Tibial nerve (tissue), 4 donors: ENCODE results near the gene PNMT. TPM values are rescaled to one million over a fixed set of nuclear protein-coding genes. Genes with fewer than 3 reads are reported as not detected.
A peak's percentile ranks its signal among the peaks of the same experiment; 100 is the strongest.

ENCODE experiments used
- DNase-seq, 2 donors: peaks; one replicate each; pipeline ENCODE4 v3.0.0-alpha.2; 2019; ENCODE audit warnings: low spot score in 2 of 2
- H3K27ac ChIP-seq, 4 donors: fragments of 200-600 bp; sonication (generic) in 3 of 4; one replicate each; pipeline ENCODE4 v1.5.1; 2017 to 2019; ENCODE audit warnings: mild to moderate bottlenecking in 1 of 4
- H3K27me3 ChIP-seq, 2 donors: fragments of 200-600 bp; sonication (generic) in 1 of 2; one replicate each; pipeline versions ENCODE4 v1.5.1 to v1.6.0; 2017 to 2019
- H3K36me3 ChIP-seq, 3 donors: fragments of 200-600 bp; sonication (generic); one replicate each; pipeline ENCODE4 v1.5.1; 2018 to 2019
- H3K4me1 ChIP-seq, 4 donors: fragments of 200-600 bp; sonication (generic) in 3 of 4; one replicate each; pipeline ENCODE4 v1.5.1; 2017 to 2019
- H3K4me3 ChIP-seq, 4 donors: fragments of 200-600 bp; sonication (generic) in 3 of 4; one replicate each; pipeline ENCODE4 v1.5.1; 2017 to 2019; ENCODE audit warnings: mild to moderate bottlenecking in 1 of 4, moderate library complexity in 1 of 4
- H3K9me3 ChIP-seq, 4 donors: fragments of 200-600 bp; sonication (generic) in 3 of 4; one replicate each; pipeline ENCODE4 v1.5.1; 2017 to 2019
- CTCF ChIP-seq, 5 experiments: fragments of 200-600 bp in 3 of 5; fragments of 450-650 bp in 2 of 5; sonication (generic) in 3 of 5; IDR thresholded peaks; one replicate each; pipeline ENCODE4 v1.5.1; 2016 to 2019; ENCODE audit warnings: antibody characterized with exemption in 5 of 5, mild to moderate bottlenecking in 3 of 5, moderate library complexity in 2 of 5
- EP300 ChIP-seq, 2 donors: sonication (generic); formaldehyde crosslinking; IDR thresholded peaks; one replicate each; pipeline ENCODE4 v1.6.1; 2017; ENCODE audit warnings: antibody characterized with exemption in 2 of 2, mild to moderate bottlenecking in 1 of 2
- POLR2A ChIP-seq, 2 donors: fragments of 450-650 bp; IDR thresholded peaks; one replicate each; pipeline ENCODE4 v1.6.1; 2017; ENCODE audit warnings: antibody characterized with exemption in 2 of 2, mild to moderate bottlenecking in 2 of 2, moderate library complexity in 2 of 2
- WGBS, 2 donors: methylation state at CpG; one replicate each; pipeline ENCODE4 v1.1.5; 2018; 5-methylcytosine and 5-hydroxymethylcytosine counted together
- total RNA-seq, 4 donors: library from RNA; depleted of rRNA; stranded (reverse); fragments of >200 nt; gene quantifications; one replicate each; pipeline ENCODE4 v1.1.0, GENCODE V29; 2016

Gene PNMT
- total RNA-seq, 4 donors from 2014 or later = 2.4 to 19.6 (median 12.4) TPM

DNA sequence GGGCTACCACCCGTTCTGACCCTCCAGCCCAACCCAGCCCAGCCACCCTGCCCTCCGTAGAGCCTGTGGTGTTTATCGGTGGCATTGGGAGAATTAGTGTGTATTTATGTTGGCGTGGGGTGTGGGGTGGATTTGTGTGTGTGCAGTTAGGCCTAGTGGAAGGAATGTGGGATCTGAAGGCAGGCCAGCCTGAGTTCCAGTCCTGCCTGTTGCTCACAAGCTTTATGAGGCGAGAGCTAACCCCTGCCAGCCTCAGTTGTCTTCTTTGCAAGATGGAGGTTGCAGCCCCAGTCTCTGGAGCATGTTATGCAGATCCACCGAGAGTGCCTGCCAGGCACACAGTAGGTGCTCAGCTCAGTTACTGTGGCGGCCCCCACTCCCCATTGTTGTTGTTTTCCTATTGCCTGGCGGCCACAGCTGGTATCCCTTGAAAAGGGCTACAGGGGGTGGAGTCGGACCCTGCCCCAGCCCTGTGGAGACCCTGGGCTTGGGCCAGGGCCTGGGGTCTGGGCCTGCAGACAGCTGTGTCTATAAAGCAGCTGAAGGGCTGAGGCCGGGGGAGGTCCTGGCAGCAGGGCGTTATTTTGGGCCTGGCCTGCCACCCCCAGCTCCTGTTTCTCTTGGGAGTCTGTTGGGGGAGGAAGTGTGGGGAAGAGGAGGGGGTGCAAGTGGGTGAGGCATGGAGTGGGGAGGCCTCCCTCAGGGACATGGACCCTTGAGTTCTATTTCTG is 36.7 kb downstream of the PNMT start:
- H3K4me1 ChIP-seq = peaks cover 0 to 90% (median 60%) of the 10 kb centered on the region in 4 donors
- 26 to 29% methylated on average over 9 to 11 of the region's 11 CpGs for WGBS, 2 donors
- peaks cover 0 to 32% (median 6%) of the 10 kb centered on the region in 3 donors for H3K36me3 ChIP-seq
- H3K27me3 ChIP-seq = no peaks in the 10 kb centered on the region
- peak overlapping the region; percentile 53 to 97 (median 89) for H3K27ac ChIP-seq
- H3K4me3 ChIP-seq = peak overlapping the region in 1 of 4 donors; percentile 19
- TF ChIP-seq EP300 (IDR thresholded peaks at IDR 0.05) (no peak), CTCF (IDR thresholded peaks at IDR 0.05) (peak in 2 of 5 experiments; percentile 59 to 62)
- H3K9me3 ChIP-seq = no peaks in the 10 kb centered on the region
- peak in 1 of 2 donors; percentile 28 for DNase-seq

GRCh38 chr17:39705786-39706348 is 37.6 kb downstream of the PNMT start:
- H3K27ac ChIP-seq = peak overlapping the region; percentile 53 to 97 (median 89)
- H3K4me1 ChIP-seq = peaks cover 0 to 89% (median 59%) of the 10 kb centered on the region in 4 donors
- H3K27me3 ChIP-seq = no peaks in the 10 kb centered on the region
- no peaks in the 10 kb centered on the region for H3K9me3 ChIP-seq
- DNase-seq = no peak
- no peak for TF ChIP-seq POLR2A (IDR thresholded peaks at IDR 0.05)
- peaks cover 0 to 41% (median 7%) of the 10 kb centered on the region in 3 donors for H3K36me3 ChIP-seq
- WGBS, 2 donors = 30 to 45% methylated on average over 11 to 12 of the region's 12 CpGs
- peak overlapping the region in 1 of 4 donors; percentile 1 for H3K4me3 ChIP-seq

DNA sequence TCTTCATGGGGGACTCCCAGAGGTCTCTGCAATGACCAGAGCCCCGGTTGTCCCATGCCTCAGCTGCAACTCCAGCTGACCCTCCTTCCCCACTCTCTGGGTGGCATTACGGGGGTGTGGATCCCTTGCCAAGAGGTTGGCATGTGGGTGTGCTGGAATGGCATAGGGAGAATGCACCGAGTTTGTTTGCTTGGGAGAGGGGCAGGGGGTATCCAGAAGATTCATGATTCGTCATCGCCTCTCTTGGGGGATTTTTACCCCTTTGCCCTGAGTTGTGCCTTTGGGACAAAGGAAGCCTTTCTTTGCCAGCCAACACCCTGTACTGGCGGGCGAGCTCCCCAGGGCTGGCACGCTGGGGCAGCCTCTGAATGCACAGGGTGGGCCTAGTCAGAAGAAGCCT is 38.1 kb downstream of the PNMT start:
- DNase-seq = no peak
- Histone ChIP-seq H3K27ac (peak overlapping the region in 3 of 4 donors; percentile 81 to 97 (median 97)), H3K4me1 (peaks cover 0 to 84% (median 55%) of the 10 kb centered on the region in 4 donors), H3K36me3 (peaks cover 0 to 46% (median 7%) of the 10 kb centered on the region in 3 donors), H3K4me3 (peak overlapping the region in 1 of 4 donors; percentile 1), H3K27me3 (no peaks in the 10 kb centered on the region), H3K9me3 (no peaks in the 10 kb centered on the region)
- no peak for TF ChIP-seq POLR2A (IDR thresholded peaks at IDR 0.05)
- no peak for TF ChIP-seq CTCF (IDR thresholded peaks at IDR 0.05)
- peak in 1 of 2 donors; percentile 64 for TF ChIP-seq EP300 (IDR thresholded peaks at IDR 0.05)
- 39 to 40% methylated on average over 8 of the region's 8 CpGs for WGBS, 2 donors

DNA sequence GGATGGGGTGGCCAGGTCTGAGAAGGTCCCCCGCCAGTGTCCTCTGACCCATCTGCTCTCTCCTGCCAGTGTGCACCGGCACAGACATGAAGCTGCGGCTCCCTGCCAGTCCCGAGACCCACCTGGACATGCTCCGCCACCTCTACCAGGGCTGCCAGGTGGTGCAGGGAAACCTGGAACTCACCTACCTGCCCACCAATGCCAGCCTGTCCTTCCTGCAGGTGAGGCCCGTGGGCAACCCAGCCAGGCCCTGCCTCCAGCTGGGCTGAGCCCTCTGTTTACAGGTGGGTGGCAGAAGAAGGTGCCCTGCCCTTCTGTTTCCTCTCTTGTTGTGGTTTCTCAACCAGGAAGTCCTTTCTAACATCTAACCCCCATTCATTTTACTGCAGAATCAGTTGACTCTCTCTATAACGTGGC is 38.7 kb downstream of the PNMT start:
- DNase-seq = no peak
- peaks cover 0 to 51% (median 7%) of the 10 kb centered on the region in 3 donors for H3K36me3 ChIP-seq
- peaks cover 0 to 78% (median 53%) of the 10 kb centered on the region in 4 donors for H3K4me1 ChIP-seq
- H3K27ac ChIP-seq = peak overlapping the region in 3 of 4 donors; percentile 81 to 97 (median 97)
- peak overlapping the region in 1 of 4 donors; percentile 1 for H3K4me3 ChIP-seq
- H3K27me3 ChIP-seq = no peaks in the 10 kb centered on the region
- TF ChIP-seq CTCF (IDR thresholded peaks at IDR 0.05) = no peak
- no peak for TF ChIP-seq POLR2A (IDR thresholded peaks at IDR 0.05)
- TF ChIP-seq EP300 (IDR thresholded peaks at IDR 0.05) = no peak
- 36 to 69% methylated on average over 7 of the region's 7 CpGs for WGBS, 2 donors
- H3K9me3 ChIP-seq = no peaks in the 10 kb centered on the region

DNA sequence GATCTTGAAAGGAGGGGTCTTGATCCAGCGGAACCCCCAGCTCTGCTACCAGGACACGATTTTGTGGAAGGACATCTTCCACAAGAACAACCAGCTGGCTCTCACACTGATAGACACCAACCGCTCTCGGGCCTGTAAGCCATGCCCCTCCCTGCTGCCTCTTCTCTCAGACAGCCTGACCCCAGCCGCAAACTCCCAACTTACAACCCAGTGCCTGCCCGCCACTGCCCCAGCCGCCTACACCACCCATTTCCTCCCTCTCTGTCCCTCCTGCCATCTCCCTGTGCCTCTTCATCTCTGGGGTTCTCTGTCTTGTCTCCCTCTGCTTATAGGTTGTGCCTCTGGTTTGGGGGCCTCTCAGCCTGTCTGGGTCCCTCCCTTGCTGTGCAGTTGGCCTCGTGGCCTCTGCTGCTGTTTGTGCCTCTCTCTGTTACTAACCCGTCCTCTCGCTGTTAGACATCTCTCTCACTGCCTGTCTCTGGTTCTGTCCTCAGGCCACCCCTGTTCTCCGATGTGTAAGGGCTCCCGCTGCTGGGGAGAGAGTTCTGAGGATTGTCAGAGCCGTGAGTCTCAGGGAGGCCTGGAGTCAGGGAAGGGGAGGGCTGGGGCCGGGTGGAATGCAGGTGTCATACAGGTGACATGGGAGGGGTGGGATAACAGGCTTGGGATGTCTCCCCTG is 41.2 kb downstream of the PNMT start:
- Histone ChIP-seq H3K9me3 (no peaks in the 10 kb centered on the region), H3K4me3 (no peak overlapping the region), H3K27me3 (no peaks in the 10 kb centered on the region), H3K36me3 (peaks cover 0 to 76% (median 7%) of the 10 kb centered on the region in 3 donors), H3K4me1 (peaks cover 0 to 53% (median 33%) of the 10 kb centered on the region in 4 donors), H3K27ac (peak overlapping the region in 2 of 4 donors; percentile 18 to 97)
- WGBS, 2 donors = 71% methylated on average over 14 of the region's 14 CpGs
- no peak for TF ChIP-seq POLR2A (IDR thresholded peaks at IDR 0.05)
- no peak for TF ChIP-seq EP300 (IDR thresholded peaks at IDR 0.05)
- no peak for TF ChIP-seq CTCF (IDR thresholded peaks at IDR 0.05)
- DNase-seq = no peak
